Common myeloid progenitor, CD34-positive (primary cell): ENCODE measurements around the gene EFNB3.

Experiments used
- CTCF ChIA-PET: fragments of 350-600 bp; sonication (Branson Sonifier 250); formaldehyde crosslinking; loops from one replicate; lab custom pipeline; 2021; ENCODE audit warnings: antibody characterized with exemption; lab: Charles Lee
- POLR2A ChIA-PET: fragments of 350-600 bp; sonication (Branson Sonifier 250); formaldehyde crosslinking; loops from one replicate; lab custom pipeline; 2021; ENCODE audit warnings: antibody characterized with exemption; lab: Charles Lee
- DNase-seq, 3 donors: peaks; one replicate each; pipeline versions ENCODE4 v3.0.0 to v3.0.0-alpha.2; 2013
- H3K27ac ChIP-seq, 2 experiments: 1 replicate in 1 of 2; 2 replicates in 1 of 2; pipeline ENCODE4 v1.7.0; 2013; ENCODE audit warnings: inconsistent platforms in 2 of 2, low read length in 2 of 2, mild to moderate bottlenecking in 2 of 2, low read depth in 1 of 2, moderate library complexity in 1 of 2; ENCODE audit not compliant: severe bottlenecking in 2 of 2, insufficient read depth in 1 of 2, poor library complexity in 1 of 2
- H3K27me3 ChIP-seq, 5 experiments: replicated peaks in 2 of 5; 1 replicate in 3 of 5; 2 replicates in 2 of 5; pipeline versions ENCODE4 v1.6.1 to v1.7.0; 2013; ENCODE audit warnings: low read length in 4 of 5, mild to moderate bottlenecking in 2 of 5, moderate library complexity in 2 of 5, inconsistent platforms in 1 of 5; ENCODE audit not compliant: insufficient read depth in 5 of 5, control insufficient read depth in 4 of 5
- H3K36me3 ChIP-seq, 4 experiments: 1 replicate in 2 of 4; 2 replicates in 2 of 4; pipeline versions ENCODE4 v1.6.1 to v1.7.0; 2013; ENCODE audit warnings: low read length in 3 of 4, control low read depth in 1 of 4, mild to moderate bottlenecking in 1 of 4; ENCODE audit not compliant: control insufficient read depth in 4 of 4, insufficient read depth in 4 of 4
- H3K4me1 ChIP-seq, 4 experiments: 1 replicate in 3 of 4; 2 replicates in 1 of 4; pipeline versions ENCODE4 v1.6.1 to v1.7.1; 2013; ENCODE audit warnings: low read length in 3 of 4, mild to moderate bottlenecking in 3 of 4, control low read depth in 1 of 4, inconsistent platforms in 1 of 4, moderate library complexity in 1 of 4; ENCODE audit not compliant: control insufficient read depth in 4 of 4, insufficient read depth in 4 of 4; ENCODE audit errors: control extremely low read depth in 1 of 4
- H3K4me3 ChIP-seq, 7 experiments: 1 replicate in 4 of 7; 2 replicates in 3 of 7; pipeline versions ENCODE4 v1.5.1 to v1.7.0; 2013; ENCODE audit warnings: mild to moderate bottlenecking in 7 of 7, low read length in 6 of 7, moderate library complexity in 6 of 7, inconsistent platforms in 2 of 7, low read depth in 2 of 7, control low read depth in 1 of 7; ENCODE audit not compliant: insufficient read depth in 4 of 7, control insufficient read depth in 1 of 7; ENCODE audit errors: extremely low read depth in 1 of 7
- H3K9me3 ChIP-seq, 5 experiments: 1 replicate in 4 of 5; 2 replicates in 1 of 5; pipeline versions ENCODE4 v1.6.1 to v1.7.1; 2013; ENCODE audit warnings: low read length in 4 of 5, mild to moderate bottlenecking in 2 of 5, inconsistent platforms in 1 of 5, low read depth in 1 of 5, moderate library complexity in 1 of 5; ENCODE audit not compliant: control insufficient read depth in 4 of 5, insufficient read depth in 2 of 5; ENCODE audit errors: control extremely low read depth in 1 of 5
- WGBS: methylation state at CpG from one replicate; pipeline ENCODE4 v1.1.5; 2013; ENCODE audit not compliant: insufficient coverage; 5-methylcytosine and 5-hydroxymethylcytosine counted together

Gene EFNB3

DNA sequence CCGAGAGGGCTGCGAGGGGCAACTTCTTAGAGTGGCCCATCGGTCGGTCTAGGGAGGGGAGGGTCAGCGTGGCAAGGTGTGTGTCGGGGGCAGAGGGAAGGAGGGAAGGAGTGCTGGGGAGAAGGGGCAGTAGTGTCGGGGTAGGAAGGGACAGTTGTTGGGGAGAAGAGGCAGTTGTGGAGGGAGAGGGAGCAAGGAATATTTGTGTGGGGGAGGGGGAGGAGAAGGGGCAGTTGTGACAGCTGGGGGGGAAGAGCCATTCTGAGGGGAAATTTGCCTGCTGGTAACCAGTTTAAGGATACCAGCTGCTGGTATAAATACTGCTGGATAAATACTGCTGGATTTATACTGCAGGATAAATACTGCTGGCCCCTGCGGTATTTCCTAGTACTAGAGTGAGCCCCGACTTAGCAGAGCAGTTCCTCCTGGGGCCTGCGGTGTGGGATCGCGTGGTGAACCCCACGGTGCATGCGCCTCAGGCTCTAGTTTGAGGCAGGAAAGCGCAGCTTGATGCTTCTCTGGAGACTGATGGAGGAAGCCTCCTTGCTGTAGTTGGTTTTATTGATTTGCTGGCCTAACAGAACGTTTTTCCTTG is 12.9 kb downstream of the EFNB3 start:
- peak; percentile 76 to 89 (median 87) for DNase-seq
- no peaks in the 10 kb centered on the region for H3K36me3 ChIP-seq
- H3K9me3 ChIP-seq: no peaks in the 10 kb centered on the region
- H3K27ac ChIP-seq: no peak overlapping the region
- ChIA-PET POLR2A (interaction anchor here (1.0 kb wide), 2 partner anchors 30 to 31 kb away, joined by 3 to 4 read pairs; partner anchors contain the start of gene WRAP53), CTCF (interaction anchor here (1.1 to 5.9 kb wide), 6 partner anchors 9 to 90 kb away, joined by 3 to 38 read pairs (median 5); partner anchors contain the start of genes SAT2, TP53 and WRAP53)
- 0% methylated on average over 12 of the region's 16 CpGs for WGBS
- H3K27me3 ChIP-seq: peaks cover 0 to 8% (median 5%) of the 10 kb centered on the region in 5 experiments
- peaks cover 0 to 39% (median 30%) of the 10 kb centered on the region in 4 experiments for H3K4me1 ChIP-seq
- peak overlapping the region; percentile 40 to 79 (median 66) for H3K4me3 ChIP-seq

GRCh38 chr17:7719661-7720060 is 14.7 kb downstream of the EFNB3 start:
- Histone ChIP-seq H3K9me3 (no peaks in the 10 kb centered on the region), H3K27ac (no peak overlapping the region), H3K27me3 (peaks cover 0 to 10% (median 4%) of the 10 kb centered on the region in 5 experiments), H3K36me3 (no peaks in the 10 kb centered on the region), H3K4me3 (no peak overlapping the region), H3K4me1 (peaks cover 0 to 26% (median 20%) of the 10 kb centered on the region in 4 experiments)
- 92% methylated on average over 8 of the region's 9 CpGs for WGBS
- POLR2A ChIA-PET: no interaction called here
- CTCF ChIA-PET: no interaction called here
- no peak for DNase-seq

DNA sequence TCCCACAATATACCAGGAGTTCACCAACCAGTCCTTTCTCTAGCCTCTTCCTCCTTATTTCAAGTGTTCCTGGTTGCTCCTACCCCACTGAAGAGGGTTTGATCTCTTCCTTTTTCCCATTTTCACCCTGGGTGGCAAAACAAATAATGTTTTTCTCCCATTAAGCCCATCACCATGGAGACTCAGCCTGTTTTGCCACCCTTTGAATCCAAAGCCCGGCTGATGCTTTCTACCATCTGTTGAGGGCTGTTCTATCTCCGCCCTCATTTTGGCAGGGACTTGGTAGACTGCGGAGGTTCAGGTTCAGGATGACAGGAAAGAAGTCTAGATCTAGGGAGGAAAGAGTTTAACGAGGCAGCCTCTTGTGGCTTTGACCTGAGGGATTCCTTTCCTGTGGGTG is 15.1 kb downstream of the EFNB3 start:
- H3K27ac ChIP-seq: no peak overlapping the region
- 63% methylated on average over 4 of the region's 4 CpGs for WGBS
- H3K27me3 ChIP-seq: peaks cover 0 to 10% (median 4%) of the 10 kb centered on the region in 5 experiments
- H3K9me3 ChIP-seq: no peaks in the 10 kb centered on the region
- H3K4me1 ChIP-seq: peaks cover 0 to 26% (median 20%) of the 10 kb centered on the region in 4 experiments
- ChIA-PET CTCF (interaction anchor here (1.7 kb wide), 1 partner anchor 23 kb away, joined by 5 read pairs; no protein-coding TSS in a partner anchor), POLR2A (no interaction called here)
- no peaks in the 10 kb centered on the region for H3K36me3 ChIP-seq
- DNase-seq: no peak
- no peak overlapping the region for H3K4me3 ChIP-seq

DNA sequence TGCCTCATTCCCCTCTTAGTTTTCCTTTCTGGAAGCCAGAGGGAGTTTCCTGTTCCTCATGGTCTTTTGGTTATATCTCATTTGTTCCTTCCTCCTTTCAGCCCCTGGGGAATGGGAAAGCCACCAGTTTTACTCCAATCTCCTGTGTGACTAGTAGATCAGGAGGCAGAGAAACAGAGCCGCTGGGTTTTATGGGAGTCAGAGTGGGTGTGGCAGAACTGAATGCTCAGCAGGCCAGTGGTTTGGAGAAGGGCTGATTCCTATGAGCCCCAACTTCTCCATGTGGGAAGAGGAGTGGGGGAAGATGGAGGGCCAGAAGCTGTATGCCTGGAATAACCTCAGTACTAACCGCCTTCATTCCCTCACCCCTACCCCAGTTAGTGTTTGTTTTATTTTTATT is 16.6 kb downstream of the EFNB3 start:
- POLR2A ChIA-PET: no interaction called here
- CTCF ChIA-PET: interaction anchor here (1.1 to 1.7 kb wide), 2 partner anchors 22 to 87 kb away, joined by 3 to 5 read pairs; no protein-coding TSS in a partner anchor
- H3K27me3 ChIP-seq: peaks cover 0 to 9% (median 0%) of the 10 kb centered on the region in 5 experiments
- no peaks in the 10 kb centered on the region for H3K9me3 ChIP-seq
- peaks cover 0 to 22% (median 14%) of the 10 kb centered on the region in 4 experiments for H3K4me1 ChIP-seq
- no peak overlapping the region for H3K27ac ChIP-seq
- 100% methylated on average over 1 of the region's 2 CpGs for WGBS
- H3K4me3 ChIP-seq: no peak overlapping the region
- H3K36me3 ChIP-seq: no peaks in the 10 kb centered on the region
- DNase-seq: no peak

DNA sequence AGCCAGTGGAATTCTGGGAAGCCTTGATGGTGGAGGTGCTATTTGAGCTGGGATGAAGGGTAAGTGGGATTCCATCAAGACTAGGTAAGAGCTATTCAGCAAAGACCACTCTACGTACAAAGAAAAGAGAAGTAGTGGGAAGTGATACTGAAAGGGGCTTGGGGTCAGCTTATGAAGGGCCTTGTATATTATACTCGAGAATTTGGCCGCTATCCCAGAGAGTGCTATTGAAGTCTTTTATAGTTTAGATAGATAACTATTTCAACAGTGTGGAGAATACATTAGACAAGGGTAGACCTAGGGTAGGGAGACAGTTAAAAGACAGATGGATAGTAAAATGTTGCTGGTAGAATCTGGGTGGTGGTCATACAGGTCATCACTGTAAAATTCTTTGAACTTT is 22.9 kb downstream of the EFNB3 start:
- Histone ChIP-seq H3K27ac (no peak overlapping the region), H3K4me3 (no peak overlapping the region), H3K27me3 (peaks cover 0 to 2% (median 0%) of the 10 kb centered on the region in 5 experiments), H3K36me3 (no peaks in the 10 kb centered on the region), H3K9me3 (no peaks in the 10 kb centered on the region), H3K4me1 (peaks cover 0 to 10% (median 4%) of the 10 kb centered on the region in 4 experiments)
- no peak for DNase-seq
- CTCF ChIA-PET: interaction anchor here (0.7 to 1.2 kb wide), 2 partner anchors 10 to 16 kb away, joined by 3 read pairs; partner anchors contain the start of gene DNAH2
- WGBS: 100% methylated on average over 3 of the region's 3 CpGs
- POLR2A ChIA-PET: no interaction called here

- DNase-seq: peak; percentile 25 to 77 (median 70)
- Histone ChIP-seq H3K9me3 (no peaks in the 10 kb centered on the region), H3K4me1 (peaks cover 0 to 10% (median 4%) of the 10 kb centered on the region in 4 experiments), H3K4me3 (no peak overlapping the region), H3K27me3 (no peaks in the 10 kb centered on the region), H3K36me3 (no peaks in the 10 kb centered on the region), H3K27ac (no peak overlapping the region)
- ChIA-PET POLR2A (interaction anchor here (0.6 kb wide), 1 partner anchor 10 kb away, joined by 4 read pairs; no protein-coding TSS in a partner anchor), CTCF (interaction anchor here (1.0 to 1.9 kb wide), 4 partner anchors 10 to 169 kb away, joined by 3 to 8 read pairs (median 4); no protein-coding TSS in a partner anchor)
- no CpG with 5 or more reads among the region's 1 CpG for WGBS
These were observed 24.8 kb downstream of the EFNB3 start for GRCh38 chr17:7729816-7730215.

DNA sequence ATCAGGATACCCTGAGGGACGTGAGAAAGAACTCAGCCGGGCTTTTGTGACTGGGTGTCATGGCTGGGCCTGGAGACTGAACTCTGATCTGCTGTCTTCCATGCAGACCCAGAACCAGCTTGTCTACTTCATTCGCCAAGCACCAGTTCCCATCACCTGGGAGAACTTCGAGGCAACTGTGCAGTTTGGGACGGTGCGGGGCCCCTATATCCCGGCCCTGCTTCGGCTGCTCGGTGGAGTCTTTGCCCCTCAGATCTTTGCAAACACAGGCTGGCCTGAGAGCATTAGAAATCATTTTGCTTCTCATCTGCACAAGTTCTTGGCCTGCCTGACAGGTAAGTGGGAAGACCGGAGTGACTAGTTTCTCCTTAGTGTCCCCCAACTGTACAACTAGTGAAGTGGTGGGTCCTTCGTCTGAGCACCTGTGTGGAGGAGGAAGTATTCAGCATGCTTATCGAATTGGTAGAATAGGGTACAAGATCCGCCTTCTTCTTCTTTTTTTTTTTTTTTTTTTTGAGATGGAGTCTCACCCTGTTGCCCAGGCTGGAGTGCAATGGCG is 28.1 kb downstream of the EFNB3 start:
- CTCF ChIA-PET: no interaction called here

More for the DNA sequence above, 28.1 kb downstream of the EFNB3 start:
- no peaks in the 10 kb centered on the region for H3K9me3 ChIP-seq
- over 99% methylated on average over 9 of the region's 14 CpGs for WGBS
- peaks cover 0 to 10% (median 4%) of the 10 kb centered on the region in 4 experiments for H3K4me1 ChIP-seq
- H3K36me3 ChIP-seq: no peaks in the 10 kb centered on the region
- POLR2A ChIA-PET: no interaction called here
- no peak for DNase-seq
- no peak overlapping the region for H3K4me3 ChIP-seq
- H3K27ac ChIP-seq: no peak overlapping the region
- H3K27me3 ChIP-seq: peaks cover 0 to 6% (median 0%) of the 10 kb centered on the region in 5 experiments
